Activated CD4-positive, alpha-beta T cell treated with anti-CD3 and anti-CD28 coated beads for 36 hours (primary cell): ENCODE results near the gene NOS1. TPM values are rescaled to one million over a fixed set of nuclear protein-coding genes. Genes with fewer than 3 reads are reported as not detected.
"Not testable (repeated sequence)": the region's sequence is repeated elsewhere in the genome, so short reads cannot be mapped to it uniquely, and the experiment has no call there.

Experiments
- ATAC-seq: fragments of 200-7000 bp; cut with Tn5 transposase; one replicate; pipeline ENCODE4 v1.10.0; 2021; ENCODE audit warnings: mild to moderate bottlenecking, moderate library complexity
- CTCF ChIA-PET: fragments of 350-600 bp; sonication (Branson Sonifier 250); formaldehyde crosslinking; loops from one replicate; lab custom pipeline; 2021; ENCODE audit warnings: antibody characterized with exemption; lab: Charles Lee
- POLR2A ChIA-PET: fragments of 350-600 bp; sonication (Branson Sonifier 250); formaldehyde crosslinking; loops from one replicate; lab custom pipeline; 2021; ENCODE audit warnings: antibody characterized with exemption, inconsistent platforms; lab: Charles Lee
- DNase-seq: peaks from one replicate; pipeline ENCODE4 v3.0.0-alpha.2; 2020
- H3K27ac Mint-ChIP-seq: one replicate; pipeline ENCODE4 v1.8.0; 2021; ENCODE audit warnings: mixed read lengths
- H3K27me3 Mint-ChIP-seq: one replicate; pipeline ENCODE4 v1.8.0; 2021; ENCODE audit warnings: mixed read lengths
- H3K36me3 Mint-ChIP-seq: one replicate; pipeline ENCODE4 v1.8.0; 2021; ENCODE audit warnings: low read depth, mixed read lengths
- H3K4me1 Mint-ChIP-seq: one replicate; pipeline ENCODE4 v1.8.0; 2021; ENCODE audit warnings: mixed read lengths
- H3K4me3 Mint-ChIP-seq: one replicate; pipeline ENCODE4 v1.8.0; 2021; ENCODE audit warnings: mild to moderate bottlenecking, moderate library complexity, mixed read lengths
- H3K9me3 Mint-ChIP-seq: one replicate; pipeline ENCODE4 v1.8.0; 2021; ENCODE audit warnings: low read depth, mixed read lengths
- intact Hi-C, 2 experiments: fragments of 100-400 bp; cut with DNase I in 1 of 2; cut with micrococcal nuclease in 1 of 2; formaldehyde crosslinking; loops; one replicate each; pipeline versions ENCODE4 v1.14.2 to v1.15.1; 2022 to 2024; cut with DNase I, micrococcal nuclease
- total RNA-seq, 2 experiments: library from RNA; stranded (reverse); gene quantifications; one replicate each; pipeline ENCODE4 v1.2.3, GENCODE V29; 2021

NOS1 gene
- total RNA-seq, 2 experiments from 2014 or later: not detected

- Mint-ChIP-seq H3K36me3 (no peaks in the 10 kb centered on the region), H3K4me1 (no peaks in the 10 kb centered on the region), H3K27ac (no peak overlapping the region), H3K9me3 (no peaks in the 10 kb centered on the region), H3K27me3 (peaks cover 5% of the 10 kb centered on the region), H3K4me3 (no peak overlapping the region)
- POLR2A ChIA-PET: no interaction called here
- ATAC-seq: no peak
- CTCF ChIA-PET: no interaction called here
- intact Hi-C loops: no loop called here
- DNase-seq: no peak
Observed at GRCh38 chr12:117225179-117225578, 136.2 kb downstream of the NOS1 start.

GRCh38 chr12:117220947-117221346 lies 140.5 kb downstream of the NOS1 start:
- POLR2A ChIA-PET, intact Hi-C loops, H3K36me3 Mint-ChIP-seq, H3K9me3 Mint-ChIP-seq, H3K4me1 Mint-ChIP-seq, H3K27ac Mint-ChIP-seq, ATAC-seq, H3K4me3 Mint-ChIP-seq, H3K27me3 Mint-ChIP-seq, DNase-seq: not testable (repeated sequence)
- CTCF ChIA-PET: interaction anchor here (1.0 to 1.6 kb wide), 2 partner anchors 10 to 19 kb away, joined by 4 to 6 read pairs; no protein-coding TSS in a partner anchor

GRCh38 chr12:117218149-117218548 lies 143.3 kb downstream of the NOS1 start:
- H3K27me3 Mint-ChIP-seq: peaks cover 2% of the 10 kb centered on the region
- H3K4me1 Mint-ChIP-seq: no peaks in the 10 kb centered on the region
- CTCF ChIA-PET: interaction anchor here (1.2 kb wide), 1 partner anchor 619 kb away, joined by 3 read pairs; no protein-coding TSS in a partner anchor
- POLR2A ChIA-PET: no interaction called here
- intact Hi-C loops: no loop called here
- no peak for DNase-seq
- no peak overlapping the region for H3K27ac Mint-ChIP-seq
- H3K9me3 Mint-ChIP-seq: no peaks in the 10 kb centered on the region
- no peak overlapping the region for H3K4me3 Mint-ChIP-seq
- H3K36me3 Mint-ChIP-seq: no peaks in the 10 kb centered on the region
- no peak for ATAC-seq

- intact Hi-C loops: no loop called here
- peaks cover 4% of the 10 kb centered on the region for H3K27me3 Mint-ChIP-seq
- CTCF ChIA-PET: interaction anchor here (0.7 kb wide), 1 partner anchor 72 kb away, joined by 3 read pairs; no protein-coding TSS in a partner anchor
- POLR2A ChIA-PET: no interaction called here
- no peaks in the 10 kb centered on the region for H3K4me1 Mint-ChIP-seq
- DNase-seq: no peak
- H3K9me3 Mint-ChIP-seq: no peaks in the 10 kb centered on the region
- H3K27ac Mint-ChIP-seq: no peak overlapping the region
- no peak overlapping the region for H3K4me3 Mint-ChIP-seq
- ATAC-seq: no peak
- no peaks in the 10 kb centered on the region for H3K36me3 Mint-ChIP-seq
Observed at GRCh38 chr12:117216686-117217085, 144.7 kb downstream of the NOS1 start.

GRCh38 chr12:117214797-117215196 lies 146.6 kb downstream of the NOS1 start:
- DNase-seq (no peak), ATAC-seq (no peak)
- no peak overlapping the region for H3K4me3 Mint-ChIP-seq
- no peak overlapping the region for H3K27ac Mint-ChIP-seq
- no peaks in the 10 kb centered on the region for H3K36me3 Mint-ChIP-seq
- CTCF ChIA-PET: no interaction called here
- intact Hi-C loops: no loop called here
- POLR2A ChIA-PET: no interaction called here
- no peaks in the 10 kb centered on the region for H3K4me1 Mint-ChIP-seq
- no peaks in the 10 kb centered on the region for H3K9me3 Mint-ChIP-seq
- peaks cover 6% of the 10 kb centered on the region for H3K27me3 Mint-ChIP-seq

- Mint-ChIP-seq H3K36me3 (no peaks in the 10 kb centered on the region), H3K4me1 (no peaks in the 10 kb centered on the region), H3K27ac (no peak overlapping the region), H3K27me3 (peaks cover 4% of the 10 kb centered on the region), H3K9me3 (no peaks in the 10 kb centered on the region), H3K4me3 (no peak overlapping the region)
- DNase-seq: no peak
- no peak for ATAC-seq
- POLR2A ChIA-PET: no interaction called here
- intact Hi-C loops: no loop called here
- CTCF ChIA-PET: interaction anchor here (0.7 to 2.3 kb wide), 9 partner anchors 11 to 624 kb away, joined by 3 to 22 read pairs (median 4); no protein-coding TSS in a partner anchor
Observed at GRCh38 chr12:117213295-117213808, 148.1 kb downstream of the NOS1 start.

GRCh38 chr12:117212563-117213190 lies 148.7 kb downstream of the NOS1 start:
- Mint-ChIP-seq H3K36me3 (no peaks in the 10 kb centered on the region), H3K27ac (no peak overlapping the region), H3K9me3 (no peaks in the 10 kb centered on the region), H3K27me3 (peaks cover 10% of the 10 kb centered on the region), H3K4me3 (no peak overlapping the region), H3K4me1 (no peaks in the 10 kb centered on the region)
- intact Hi-C loops: loop anchor here (1.0 kb wide), 3 partner anchors 375 to 644 kb away; no protein-coding TSS in a partner anchor
- ATAC-seq (peak; percentile 64), DNase-seq (peak; percentile 80)
- ChIA-PET CTCF (interaction anchor here (0.7 to 3.9 kb wide), 12 partner anchors 9 to 625 kb away, joined by 3 to 22 read pairs (median 4); no protein-coding TSS in a partner anchor), POLR2A (no interaction called here)

GRCh38 chr12:117210266-117210918 lies 151.0 kb downstream of the NOS1 start:
- H3K9me3 Mint-ChIP-seq: no peaks in the 10 kb centered on the region
- POLR2A ChIA-PET: no interaction called here
- CTCF ChIA-PET: interaction anchor here (0.6 to 3.9 kb wide), 8 partner anchors 9 to 1064 kb away, joined by 3 to 21 read pairs (median 4); no protein-coding TSS in a partner anchor
- ATAC-seq (no peak), DNase-seq (no peak)
- H3K27me3 Mint-ChIP-seq: peaks cover 13% of the 10 kb centered on the region
- H3K27ac Mint-ChIP-seq: no peak overlapping the region
- intact Hi-C loops: no loop called here
- no peaks in the 10 kb centered on the region for H3K36me3 Mint-ChIP-seq
- no peaks in the 10 kb centered on the region for H3K4me1 Mint-ChIP-seq
- H3K4me3 Mint-ChIP-seq: no peak overlapping the region

GRCh38 chr12:117209626-117210025 lies 151.8 kb downstream of the NOS1 start:
- no peaks in the 10 kb centered on the region for H3K4me1 Mint-ChIP-seq
- POLR2A ChIA-PET: no interaction called here
- no peak for DNase-seq
- H3K9me3 Mint-ChIP-seq: no peaks in the 10 kb centered on the region
- no peak overlapping the region for H3K27ac Mint-ChIP-seq
- no peak for ATAC-seq
- H3K27me3 Mint-ChIP-seq: peaks cover 17% of the 10 kb centered on the region
- CTCF ChIA-PET: interaction anchor here (0.9 to 3.9 kb wide), 3 partner anchors 9 to 648 kb away, joined by 3 to 21 read pairs (median 4); no protein-coding TSS in a partner anchor
- intact Hi-C loops: no loop called here
- no peak overlapping the region for H3K4me3 Mint-ChIP-seq
- no peaks in the 10 kb centered on the region for H3K36me3 Mint-ChIP-seq

GRCh38 chr12:117208811-117209455 lies 152.5 kb downstream of the NOS1 start:
- Mint-ChIP-seq H3K4me3 (no peak overlapping the region), H3K4me1 (no peaks in the 10 kb centered on the region), H3K27me3 (peaks cover 17% of the 10 kb centered on the region), H3K27ac (no peak overlapping the region), H3K9me3 (no peaks in the 10 kb centered on the region), H3K36me3 (no peaks in the 10 kb centered on the region)
- ChIA-PET POLR2A (no interaction called here), CTCF (interaction anchor here (0.9 to 3.9 kb wide), 3 partner anchors 8 to 649 kb away, joined by 3 to 21 read pairs (median 4); no protein-coding TSS in a partner anchor)
- DNase-seq (no peak), ATAC-seq (no peak)
- intact Hi-C loops: no loop called here

- Mint-ChIP-seq H3K4me1 (no peaks in the 10 kb centered on the region), H3K27me3 (peaks cover 17% of the 10 kb centered on the region), H3K27ac (no peak overlapping the region), H3K4me3 (no peak overlapping the region), H3K9me3 (no peaks in the 10 kb centered on the region), H3K36me3 (no peaks in the 10 kb centered on the region)
- intact Hi-C loops: no loop called here
- ChIA-PET POLR2A (no interaction called here), CTCF (no interaction called here)
- ATAC-seq (no peak), DNase-seq (no peak)
Observed at GRCh38 chr12:117208206-117208605, 153.2 kb downstream of the NOS1 start.
